Left renal pelvis (tissue), 4 donors: ENCODE data around the gene GPATCH11. TPM values are rescaled to one million over a fixed set of nuclear protein-coding genes. Genes with fewer than 3 reads are reported as not detected.

ENCODE experiments used
- DNase-seq, 4 donors: peaks; one replicate each; pipeline ENCODE4 v3.0.0-alpha.2; 2013; ENCODE audit warnings: low read depth in 4 of 4, low spot score in 3 of 4
- polyA plus RNA-seq, 4 donors: library from polyadenylated mRNA; unstranded; fragments of 120-200 nt; gene quantifications; one replicate each; pipeline ENCODE4 v1.2.1, GENCODE V29; 2013; ENCODE audit not compliant: insufficient read length in 4 of 4

GPATCH11 gene
- polyA plus RNA-seq, 4 donors: 10.6 to 12.1 (median 11.3) TPM

DNA sequence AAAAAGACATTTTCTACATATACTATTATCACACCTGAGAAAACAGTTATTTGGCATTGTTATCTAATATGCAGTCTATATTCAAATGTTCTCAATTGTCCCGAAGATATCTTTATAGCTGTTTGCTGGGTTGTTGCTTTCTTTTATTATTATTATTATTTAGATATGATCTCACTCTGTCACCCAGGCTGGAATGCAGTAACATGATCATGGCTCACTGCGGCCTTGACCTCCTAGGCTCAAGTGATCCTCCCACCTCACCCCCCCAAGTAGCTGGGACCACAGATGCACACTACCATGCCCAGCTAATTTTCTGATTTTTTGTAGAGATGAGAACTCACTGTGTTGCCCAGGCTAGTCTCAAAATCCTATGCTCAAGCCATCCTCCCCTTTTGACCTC lies 19.9 kb downstream of the GPATCH11 start:
- no peak for DNase-seq

GRCh38 chr2:37105150-37105549 lies 20.8 kb downstream of the GPATCH11 start:
- no peak for DNase-seq

GRCh38 chr2:37109523-37109922 lies 25.2 kb downstream of the GPATCH11 start:
- no peak for DNase-seq

- DNase-seq: no peak
Observed at GRCh38 chr2:37110306-37111212, 26.2 kb downstream of the GPATCH11 start.

DNA sequence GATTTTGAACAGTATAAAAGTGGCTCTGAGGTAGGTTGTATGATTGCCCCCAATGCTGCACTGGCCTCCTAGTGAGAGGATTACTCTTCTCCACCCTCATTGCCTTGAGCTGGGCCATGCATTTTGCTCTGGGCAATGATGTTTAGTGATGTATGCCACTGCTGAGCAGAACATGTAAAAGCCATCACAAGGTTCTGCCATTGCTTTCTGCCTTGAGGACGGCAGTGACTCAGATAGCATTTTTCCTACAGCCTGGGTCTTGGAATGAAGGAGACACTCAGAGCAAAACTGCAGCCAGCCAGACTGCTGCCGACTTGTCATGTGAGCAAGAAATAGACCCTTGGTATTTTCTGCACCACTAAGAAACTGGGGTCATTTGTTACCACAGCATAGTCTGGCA lies 27.6 kb downstream of the GPATCH11 start:
- DNase-seq: no peak

DNA sequence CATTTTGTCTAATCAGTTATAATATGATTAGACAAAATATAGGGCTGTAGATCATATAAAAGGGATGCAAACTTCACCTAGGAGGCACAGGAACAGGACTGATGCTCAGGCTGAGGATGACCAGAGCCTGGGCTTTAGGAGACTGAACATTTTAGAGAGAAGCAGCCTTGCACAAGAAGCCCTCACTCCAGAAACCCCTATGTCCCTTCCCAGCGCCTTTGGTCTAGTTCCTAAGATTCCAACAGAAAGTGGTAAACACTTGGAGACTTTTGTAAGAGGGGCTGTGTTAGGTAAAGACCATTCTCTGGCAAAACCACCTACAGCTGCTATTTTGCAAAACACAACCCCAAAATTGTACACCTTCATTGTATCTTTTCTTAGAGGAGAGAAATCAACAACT lies 33.2 kb downstream of the GPATCH11 start:
- DNase-seq: no peak

DNA sequence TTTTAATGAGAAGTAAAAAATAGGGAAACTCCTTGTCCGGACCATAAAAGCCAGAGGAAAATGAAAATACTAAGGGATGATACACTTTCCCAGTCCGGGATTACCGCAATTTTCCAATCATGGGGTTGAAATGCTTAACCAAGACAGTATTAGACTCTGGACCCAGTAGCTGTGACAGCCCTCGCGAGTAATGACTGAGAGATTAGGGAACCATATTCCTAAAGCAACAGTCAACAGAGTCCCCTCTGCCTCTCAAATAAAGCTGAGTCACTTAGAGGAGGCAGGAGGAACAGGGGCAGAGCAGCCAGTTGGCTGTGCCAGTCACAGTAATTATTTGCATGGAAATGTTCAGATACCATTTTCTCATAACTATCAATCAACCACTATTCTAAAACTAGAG lies 34.8 kb downstream of the GPATCH11 start:
- no peak for DNase-seq

GRCh38 chr2:37125416-37125815 lies 41.1 kb downstream of the GPATCH11 start:
- DNase-seq: no peak

DNA sequence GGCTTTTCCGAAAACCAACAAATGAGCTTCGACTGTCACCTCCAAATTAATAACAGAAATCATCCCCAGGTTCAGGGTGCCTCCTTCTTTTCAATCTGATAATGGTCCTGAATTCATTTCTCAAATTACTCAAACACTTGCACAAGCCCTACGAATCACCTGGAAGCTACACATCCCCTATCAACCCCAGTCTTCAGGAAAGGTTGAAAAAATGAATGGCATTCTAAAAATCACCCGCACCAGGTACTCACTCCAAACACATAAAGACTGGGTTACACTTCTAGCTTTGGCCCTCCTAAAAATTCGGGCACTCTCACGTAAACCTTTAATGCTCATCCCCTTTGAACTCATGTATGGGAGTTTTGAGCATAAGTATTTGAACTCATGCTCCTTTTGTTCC lies 48.6 kb downstream of the GPATCH11 start:
- no peak for DNase-seq

GRCh38 chr2:37142546-37142945 lies 58.2 kb downstream of the GPATCH11 start:
- DNase-seq: no peak

DNA sequence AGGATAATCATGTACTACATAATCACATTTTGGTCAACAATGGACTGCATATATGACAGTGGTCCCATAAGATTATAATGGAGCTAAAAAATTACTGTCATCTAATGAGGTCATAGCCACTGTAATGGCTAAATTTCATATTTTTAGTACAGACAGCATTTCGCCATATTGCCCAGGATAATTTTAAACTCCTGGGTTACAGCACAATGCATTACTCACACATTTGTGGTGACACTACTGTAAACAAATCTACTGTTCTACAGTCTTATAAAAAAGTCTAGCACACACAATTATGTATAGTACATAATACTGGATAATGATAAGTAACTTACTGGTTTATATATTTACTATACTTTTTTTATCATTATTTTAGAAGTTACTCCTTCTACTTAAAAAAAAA lies 59.7 kb downstream of the GPATCH11 start:
- no peak for DNase-seq

DNA sequence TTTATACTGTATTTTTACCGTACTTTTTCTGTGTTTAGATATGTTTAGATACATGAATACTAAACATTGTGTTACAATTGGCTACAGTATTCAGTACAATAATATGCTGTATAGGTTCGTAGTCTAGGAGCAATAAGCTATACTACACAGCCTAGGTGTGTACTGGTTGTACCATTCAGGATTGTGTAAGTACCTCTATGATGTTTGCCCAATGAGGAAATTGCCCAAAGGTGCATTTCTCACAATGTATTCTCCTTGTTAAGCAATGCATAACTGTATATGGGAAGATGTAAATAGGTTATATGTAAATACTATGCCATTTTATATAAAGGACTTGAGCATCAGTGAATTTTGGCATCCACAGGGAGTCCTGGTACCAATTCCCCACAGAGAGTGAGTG lies 61.7 kb downstream of the GPATCH11 start:
- DNase-seq: no peak

DNA sequence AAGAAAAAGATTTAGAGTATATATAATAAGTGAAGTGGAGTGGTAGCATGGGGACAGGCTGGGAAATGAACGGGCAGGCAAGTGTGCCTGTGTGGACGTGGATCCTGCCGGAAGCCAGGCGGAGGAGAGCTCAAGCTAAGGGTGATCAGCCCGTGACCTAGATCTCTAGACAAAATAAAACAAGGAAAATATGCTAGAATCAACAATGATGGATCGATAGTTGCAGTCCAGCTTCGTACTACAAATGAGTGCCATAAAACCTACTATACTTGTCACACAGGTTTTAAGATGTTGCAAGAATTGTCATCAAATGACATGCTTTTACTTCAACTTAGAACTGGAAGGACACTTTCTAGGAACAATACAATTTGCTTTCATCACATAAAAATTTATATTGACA lies 64.0 kb downstream of the GPATCH11 start:
- DNase-seq: no peak

Other genes starting within 250 kb of the GPATCH11 start
- 10 to 100 TPM; 19.1 to 26.7 (median 21.8) TPM for gene STRN, start 118.0 kb upstream of the GPATCH11 start, polyA plus RNA-seq
- 10 to 100 TPM; 19.6 to 24.9 (median 23.3) TPM for gene HEATR5B, start 146 bp upstream of the GPATCH11 start, polyA plus RNA-seq
- gene EIF2AK2, start 72.5 kb downstream of the GPATCH11 start, polyA plus RNA-seq: 10 to 100 TPM; 33.1 to 40.7 (median 38.5) TPM
- not detected for gene SULT6B1, start 104.2 kb downstream of the GPATCH11 start, polyA plus RNA-seq
- gene CEBPZOS, start 112.0 kb downstream of the GPATCH11 start, polyA plus RNA-seq: 10 to 100 TPM; 46.3 to 60.3 (median 59.8) TPM
- 10 to 100 TPM; 49.3 to 88.1 (median 79.8) TPM for gene CEBPZ, start 147.1 kb downstream of the GPATCH11 start, polyA plus RNA-seq
- 10 to 100 TPM; 20.5 to 30.2 (median 28.6) TPM for gene NDUFAF7, start 147.1 kb downstream of the GPATCH11 start, polyA plus RNA-seq
- gene PRKD3, start 240.3 kb downstream of the GPATCH11 start, polyA plus RNA-seq: 10 to 100 TPM; 52.2 to 70.5 (median 56.9) TPM